SK-N-SH treated with all-trans-retinoic acid at 6 μM for 48 hours (cell line): ENCODE data around the gene DPEP1.

Experiments used
- ATAC-seq: fragments of 200-7000 bp; cut with Tn5 transposase; 3 replicates; pipeline ENCODE4 v1.9.1; 2020; ENCODE audit warnings: mild to moderate bottlenecking, moderate library complexity
- ARNTL ChIP-seq: fragments of 450-650 bp; formaldehyde crosslinking; IDR thresholded peaks from 2 replicates; pipeline ENCODE4 v1.5.0; 2020; ENCODE audit warnings: low read depth, mild to moderate bottlenecking, moderate library complexity, borderline replicate concordance
- BACH2 ChIP-seq: fragments of 250-450 bp; sonication (Bioruptor Pico); IDR thresholded peaks from 2 replicates; pipeline ENCODE4 v1.9.0; 2021; ENCODE audit warnings: mild to moderate bottlenecking, borderline replicate concordance
- CREB5 ChIP-seq: fragments of 250-450 bp; sonication (Bioruptor Pico); IDR thresholded peaks from 2 replicates; pipeline ENCODE4 v1.5.1; 2020; ENCODE audit warnings: low read depth, mild to moderate bottlenecking, moderate library complexity
- CSDC2 ChIP-seq: fragments of 250-450 bp; sonication (Bioruptor Pico); IDR thresholded peaks from 2 replicates; pipeline ENCODE4 v1.5.0; 2020; ENCODE audit warnings: mild to moderate bottlenecking, moderate library complexity
- CSRNP3 ChIP-seq: fragments of 250-450 bp; sonication (Bioruptor Pico); IDR thresholded peaks from 2 replicates; pipeline ENCODE4 v1.5.1; 2021; ENCODE audit warnings: mild to moderate bottlenecking, moderate library complexity
- GLIS3 ChIP-seq: fragments of 250-450 bp; sonication (Bioruptor Pico); IDR thresholded peaks from 2 replicates; pipeline ENCODE4 v1.5.0; 2020; ENCODE audit warnings: mild to moderate bottlenecking, moderate library complexity
- ISL1 ChIP-seq: fragments of 250-450 bp; sonication (Bioruptor Pico); IDR thresholded peaks from 2 replicates; pipeline ENCODE4 v2.1.2; 2022; ENCODE audit warnings: mild to moderate bottlenecking, moderate library complexity
- OSR1 ChIP-seq: fragments of 250-450 bp; sonication (Bioruptor Pico); IDR thresholded peaks from 2 replicates; pipeline ENCODE4 v1.8.0; 2022; ENCODE audit warnings: moderate library complexity, mild to moderate bottlenecking, inconsistent platforms
- PATZ1 ChIP-seq: fragments of 250-450 bp; sonication (Bioruptor Pico); IDR thresholded peaks from 2 replicates; pipeline ENCODE4 v1.8.0; 2020; ENCODE audit warnings: mild to moderate bottlenecking, moderate library complexity, borderline replicate concordance
- POU6F1 ChIP-seq: fragments of 250-450 bp; sonication (Bioruptor Pico); IDR thresholded peaks from 2 replicates; pipeline ENCODE4 v1.8.0; 2021; ENCODE audit warnings: low read depth, mild to moderate bottlenecking, moderate library complexity, borderline replicate concordance
- PPARA ChIP-seq: fragments of 250-450 bp; sonication (Bioruptor Pico); IDR thresholded peaks from 2 replicates; pipeline ENCODE4 v1.5.0; 2020; ENCODE audit warnings: mild to moderate bottlenecking, borderline replicate concordance
- RARB ChIP-seq: fragments of 250-450 bp; sonication (Bioruptor Pico); IDR thresholded peaks from 2 replicates; pipeline ENCODE4 v1.8.0; 2021; ENCODE audit warnings: mild to moderate bottlenecking, moderate library complexity
- SNAI2 ChIP-seq: fragments of 250-450 bp; sonication (Bioruptor Pico); IDR thresholded peaks from 2 replicates; pipeline ENCODE4 v1.5.0; 2020; ENCODE audit warnings: mild to moderate bottlenecking, moderate library complexity
- TOX ChIP-seq: fragments of 250-450 bp; sonication (Bioruptor Pico); IDR thresholded peaks from 2 replicates; pipeline ENCODE4 v1.8.0; 2021; ENCODE audit warnings: mild to moderate bottlenecking, moderate library complexity, borderline replicate concordance
- TSHZ2 ChIP-seq: fragments of 250-450 bp; sonication (Bioruptor Pico); IDR thresholded peaks from 2 replicates; pipeline ENCODE4 v1.5.0; 2020; ENCODE audit warnings: mild to moderate bottlenecking, moderate library complexity
- ZC3H10 ChIP-seq: fragments of 250-450 bp; sonication (Bioruptor Pico); IDR thresholded peaks from 2 replicates; pipeline ENCODE4 v1.5.1; 2021; ENCODE audit warnings: mild to moderate bottlenecking, moderate library complexity
- ZFP3 ChIP-seq: fragments of 250-450 bp; sonication (Bioruptor Pico); IDR thresholded peaks from 2 replicates; pipeline ENCODE4 v1.5.0; 2020; ENCODE audit warnings: mild to moderate bottlenecking, moderate library complexity
- ZFP30 ChIP-seq: fragments of 450-650 bp; formaldehyde crosslinking; IDR thresholded peaks from 2 replicates; pipeline ENCODE4 v1.5.0; 2022; ENCODE audit warnings: mild to moderate bottlenecking, moderate library complexity
- ZNF565 ChIP-seq: fragments of 450-650 bp; formaldehyde crosslinking; conservative IDR thresholded peaks from 2 replicates; pipeline ENCODE4 v1.5.0; 2020; ENCODE audit warnings: low read depth, mild to moderate bottlenecking, moderate library complexity
- ZNF70 ChIP-seq: fragments of 450-650 bp; formaldehyde crosslinking; IDR thresholded peaks from 2 replicates; pipeline ENCODE4 v1.5.0; 2020; ENCODE audit warnings: mild to moderate bottlenecking, moderate library complexity
- ZNF8 ChIP-seq: fragments of 450-650 bp; formaldehyde crosslinking; IDR thresholded peaks from 2 replicates; pipeline ENCODE4 v1.5.0; 2020; ENCODE audit warnings: mild to moderate bottlenecking, moderate library complexity

DPEP1 gene

GRCh38 chr16:89607453-89607852 lies 6.0 kb upstream of the DPEP1 start:
- TF ChIP-seq ARNTL (CRISPR knock-in tag) (no peak), ISL1 (CRISPR knock-in tag) (no peak), POU6F1 (no peak), ZFP30 (CRISPR knock-in tag) (no peak), GLIS3 (CRISPR knock-in tag) (no peak), OSR1 (CRISPR knock-in tag) (no peak), ZFP3 (CRISPR knock-in tag) (no peak), TSHZ2 (no peak), SNAI2 (no peak), CREB5 (CRISPR knock-in tag) (no peak), ZNF70 (CRISPR knock-in tag) (no peak), BACH2 (CRISPR knock-in tag) (no peak), ZNF565 (CRISPR knock-in tag) (no peak), CSRNP3 (CRISPR knock-in tag) (no peak), PPARA (CRISPR knock-in tag) (no peak), RARB (CRISPR knock-in tag) (no peak), CSDC2 (no peak), PATZ1 (CRISPR knock-in tag) (no peak), ZC3H10 (no peak), TOX (CRISPR knock-in tag) (no peak)
- TF ChIP-seq, all 23 proteins: peak for 0
- no peak for ATAC-seq

GRCh38 chr16:89607937-89608740 lies 5.3 kb upstream of the DPEP1 start:
- no peak for ATAC-seq
- no peak for TF ChIP-seq ZNF8
- TF ChIP-seq ZNF70 (CRISPR knock-in tag), result no peak
- no peak for TF ChIP-seq PATZ1 (CRISPR knock-in tag)
